ENCODE data around the gene TTYH2.
"Not testable (repeated sequence)": the region's sequence is repeated elsewhere in the genome, so short reads cannot be mapped to it uniquely, and the experiment has no call there.

Gene TTYH2, protein sequence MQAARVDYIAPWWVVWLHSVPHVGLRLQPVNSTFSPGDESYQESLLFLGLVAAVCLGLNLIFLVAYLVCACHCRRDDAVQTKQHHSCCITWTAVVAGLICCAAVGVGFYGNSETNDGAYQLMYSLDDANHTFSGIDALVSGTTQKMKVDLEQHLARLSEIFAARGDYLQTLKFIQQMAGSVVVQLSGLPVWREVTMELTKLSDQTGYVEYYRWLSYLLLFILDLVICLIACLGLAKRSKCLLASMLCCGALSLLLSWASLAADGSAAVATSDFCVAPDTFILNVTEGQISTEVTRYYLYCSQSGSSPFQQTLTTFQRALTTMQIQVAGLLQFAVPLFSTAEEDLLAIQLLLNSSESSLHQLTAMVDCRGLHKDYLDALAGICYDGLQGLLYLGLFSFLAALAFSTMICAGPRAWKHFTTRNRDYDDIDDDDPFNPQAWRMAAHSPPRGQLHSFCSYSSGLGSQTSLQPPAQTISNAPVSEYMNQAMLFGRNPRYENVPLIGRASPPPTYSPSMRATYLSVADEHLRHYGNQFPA

GRCh38 chr17:74212913-74213791 lies at the start of gene TTYH2:
TSS of gene TTYH2 (plus strand) at chr17:74213571. CDS start at chr17:74213588, 17 bp downstream.
- DNase-seq, result peak; percentile 78 to 87

GRCh38 chr17:74163836-74164235 lies 49.5 kb upstream of the TTYH2 start:
- no peak for DNase-seq

GRCh38 chr17:74164446-74165045 lies 48.8 kb upstream of the TTYH2 start:
- DNase-seq, result no peak

- no peak for DNase-seq
These were observed 47.5 kb upstream of the TTYH2 start for GRCh38 chr17:74165797-74166365.

- no peak for DNase-seq
These were observed 42.4 kb upstream of the TTYH2 start for GRCh38 chr17:74170924-74171323.

DNA sequence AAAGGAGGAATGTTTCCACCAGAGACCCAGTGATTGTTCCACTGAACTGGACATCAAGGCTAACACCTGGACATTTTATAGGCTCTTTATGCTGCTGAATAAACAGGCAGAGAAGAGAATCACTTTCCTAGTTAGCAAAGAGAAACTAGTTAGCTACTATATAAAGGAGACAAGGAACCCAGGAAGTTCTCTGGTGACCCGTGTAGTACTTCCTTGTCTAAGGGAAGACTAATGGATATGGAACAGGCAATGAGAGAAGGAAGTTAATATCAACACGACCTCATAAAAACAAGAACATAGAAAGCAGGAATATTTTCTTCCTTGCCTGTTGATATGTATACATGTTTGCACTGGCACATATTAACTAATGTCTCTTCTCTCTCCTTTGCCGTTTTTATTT lies 40.7 kb upstream of the TTYH2 start:
- no peak for DNase-seq

GRCh38 chr17:74176546-74177001 lies 36.8 kb upstream of the TTYH2 start:
- peak; percentile 80 to 83 for DNase-seq

DNA sequence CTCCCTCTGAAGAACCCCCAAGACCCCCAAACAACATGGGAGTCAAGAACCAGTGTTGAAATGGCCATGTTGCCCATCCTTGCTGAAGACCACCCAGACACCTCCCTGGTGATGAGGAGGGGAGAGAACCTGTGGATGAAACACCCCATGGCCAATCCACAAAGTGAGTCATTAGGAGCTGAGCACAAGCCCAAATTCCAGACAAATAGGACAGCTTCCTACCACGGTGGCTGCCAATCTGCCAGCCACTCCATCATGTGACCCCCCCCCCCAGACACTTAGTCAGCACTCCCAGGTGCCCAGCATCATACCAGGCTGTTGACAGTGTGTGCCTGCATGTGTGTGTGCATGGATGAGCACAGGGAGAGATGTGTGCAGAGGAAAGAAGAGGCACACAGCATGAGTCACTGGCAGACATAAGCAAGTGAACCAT lies 36.3 kb upstream of the TTYH2 start:
- DNase-seq, result no peak

GRCh38 chr17:74179576-74179975 lies 33.8 kb upstream of the TTYH2 start:
- no peak for DNase-seq

DNA sequence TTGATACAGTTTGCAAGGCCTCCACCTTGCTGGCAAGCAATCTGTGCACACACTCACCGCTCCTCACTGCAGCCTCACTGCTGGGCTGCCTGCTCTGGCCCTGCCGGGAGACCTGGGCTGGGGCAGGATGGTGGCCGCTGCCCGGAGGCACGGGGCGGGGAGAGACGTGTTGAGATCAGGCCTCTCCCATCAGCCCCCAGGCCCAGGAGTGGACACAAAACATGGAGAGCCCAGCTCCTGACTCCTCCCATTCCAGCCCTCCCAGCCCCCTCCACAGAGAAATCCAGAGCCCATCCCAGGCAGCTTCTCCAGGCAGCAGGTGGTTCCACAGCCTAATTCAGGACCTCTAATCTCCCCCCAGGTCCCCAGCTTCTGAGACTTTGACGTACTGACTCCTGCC lies 33.0 kb upstream of the TTYH2 start:
- no peak for DNase-seq

GRCh38 chr17:74181341-74181740 lies 32.0 kb upstream of the TTYH2 start:
- DNase-seq, result no peak

GRCh38 chr17:74182041-74182723 lies 31.2 kb upstream of the TTYH2 start:
- peak; percentile 49 to 82 for DNase-seq

DNA sequence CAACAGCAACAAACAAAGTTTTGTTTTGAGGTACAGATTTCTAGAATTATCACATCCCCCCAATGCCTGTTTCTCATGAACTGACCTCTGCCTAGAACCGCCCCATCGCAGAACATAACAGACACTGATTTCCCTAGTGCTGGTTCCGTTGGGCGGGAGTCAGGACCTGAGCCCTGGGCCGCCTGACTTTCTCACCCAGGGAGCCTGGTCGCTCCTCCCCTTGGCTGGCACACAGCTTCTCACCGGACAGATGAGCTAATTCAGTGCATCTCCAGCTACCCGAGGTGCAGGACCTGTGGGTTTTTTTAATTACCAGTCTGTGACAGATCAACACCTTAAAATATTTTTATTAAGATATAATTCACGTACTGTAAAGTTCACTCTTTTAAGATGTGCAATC lies 30.0 kb upstream of the TTYH2 start:
- DNase-seq, result no peak

DNA sequence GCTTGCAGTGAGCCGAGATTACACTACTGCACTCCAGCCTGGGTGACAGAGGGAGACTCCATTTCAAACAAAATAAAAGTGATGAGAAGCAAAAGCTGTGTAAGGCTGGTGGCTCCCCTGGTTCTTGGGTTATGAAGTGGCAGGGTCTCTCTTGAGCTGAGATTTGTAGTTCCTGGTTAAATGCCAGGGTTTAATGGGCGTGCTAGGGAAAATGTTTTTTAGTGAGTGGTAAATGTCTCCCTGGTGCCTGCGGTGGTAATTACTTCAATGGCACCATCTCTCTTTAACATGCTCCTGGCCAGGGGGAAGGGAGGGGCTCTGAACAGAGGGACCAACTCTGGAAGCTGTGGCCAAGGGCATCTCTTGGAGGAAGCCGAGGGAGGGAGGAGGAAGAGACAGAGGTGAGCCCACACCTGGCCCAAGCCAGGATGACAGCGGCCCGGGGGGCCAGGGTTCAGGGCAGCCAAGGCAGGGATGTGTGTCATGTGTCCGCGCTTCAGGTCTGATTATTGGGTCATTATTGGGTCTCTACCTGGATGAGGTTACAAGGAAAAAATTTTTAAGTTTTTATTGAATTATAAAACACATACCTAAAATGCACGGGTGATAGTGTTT lies 27.7 kb upstream of the TTYH2 start:
- peak; percentile 43 to 77 for DNase-seq

- no peak for DNase-seq
These were observed 26.9 kb upstream of the TTYH2 start for GRCh38 chr17:74186498-74186897.

DNA sequence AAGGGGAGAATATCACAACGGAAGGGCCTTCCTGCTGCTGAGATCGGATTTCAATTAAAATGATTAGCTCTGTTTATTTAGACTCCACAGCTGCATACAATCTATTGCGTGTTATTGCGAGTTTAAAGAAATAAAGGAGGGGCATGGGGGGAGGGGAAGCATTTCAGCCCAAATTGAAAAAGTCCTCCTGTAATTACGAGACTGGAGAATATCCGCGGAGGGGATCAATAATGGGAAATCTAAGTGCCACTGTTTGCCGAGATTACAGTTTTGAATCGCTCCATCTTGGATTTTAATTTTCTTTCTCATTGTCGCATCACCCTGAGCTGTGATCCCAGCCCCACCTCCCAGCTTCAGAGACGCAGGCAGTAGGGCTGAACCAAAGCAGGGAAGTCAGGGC lies 25.6 kb upstream of the TTYH2 start:
- DNase-seq, result peak; percentile 11 to 66

- not testable (repeated sequence) for DNase-seq
These were observed 24.7 kb upstream of the TTYH2 start for GRCh38 chr17:74188687-74189086.

DNA sequence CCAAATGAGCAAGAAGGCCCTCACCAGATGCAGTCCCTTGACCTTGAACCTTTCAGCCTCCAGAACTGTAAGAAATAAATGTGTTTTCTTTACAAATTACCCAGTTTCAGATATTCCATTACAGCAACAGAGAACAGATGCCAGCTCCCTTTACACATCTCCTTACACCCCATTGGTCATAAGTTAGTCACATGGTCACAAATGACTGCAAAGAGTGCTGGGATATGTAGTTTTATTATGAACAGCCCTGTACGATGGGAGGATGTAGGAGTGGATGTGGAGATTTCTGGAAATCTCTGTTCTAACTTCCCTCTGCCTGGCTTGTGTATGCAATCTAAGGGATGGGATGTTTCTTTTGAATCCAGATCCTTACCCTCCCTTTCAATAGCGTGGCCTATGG lies 23.2 kb upstream of the TTYH2 start:
- DNase-seq, result peak; percentile 36 to 71

DNA sequence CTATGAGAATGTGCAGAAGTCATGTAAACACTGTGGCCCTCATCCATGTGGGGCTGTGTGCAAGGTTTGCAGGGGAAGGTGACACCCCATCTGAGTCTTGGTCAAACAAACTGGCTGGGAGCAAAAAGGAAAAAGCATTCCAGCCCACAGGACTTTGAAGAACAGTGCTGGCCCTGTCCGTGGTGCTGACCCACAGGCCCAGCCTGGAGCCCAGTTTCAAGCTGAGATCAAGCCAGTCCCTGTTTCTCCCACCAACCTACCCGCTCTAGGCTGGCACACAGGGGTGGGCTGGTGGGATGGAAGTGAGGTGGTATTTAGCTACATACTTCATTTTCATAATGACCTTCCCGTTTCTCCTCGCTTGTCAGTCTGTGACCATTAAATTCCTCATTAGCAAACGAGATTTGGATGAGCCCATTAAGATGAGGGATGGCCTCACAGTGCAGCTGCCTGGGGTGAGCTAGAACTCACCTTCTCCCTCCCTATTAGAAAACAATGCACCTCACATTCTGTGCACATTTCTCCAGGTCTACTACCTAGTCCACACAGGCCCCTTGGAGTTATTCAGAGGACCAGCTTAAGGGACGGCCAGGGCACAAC lies 22.5 kb upstream of the TTYH2 start:
- no peak for DNase-seq

- DNase-seq, result peak; percentile 31 to 67
These were observed 20.2 kb upstream of the TTYH2 start for GRCh38 chr17:74192950-74193781.

All from NCI-H2081 (cell line).